Anterior cingulate cortex (tissue), 58 donors: Measurements from ENCODE around the gene DVL3.

Experiments
- DNase-seq, 58 donors: peaks; one replicate each; lab custom pipeline; 2025; lab: John Stamatoyannopoulos, UW

DVL3 gene

DNA sequence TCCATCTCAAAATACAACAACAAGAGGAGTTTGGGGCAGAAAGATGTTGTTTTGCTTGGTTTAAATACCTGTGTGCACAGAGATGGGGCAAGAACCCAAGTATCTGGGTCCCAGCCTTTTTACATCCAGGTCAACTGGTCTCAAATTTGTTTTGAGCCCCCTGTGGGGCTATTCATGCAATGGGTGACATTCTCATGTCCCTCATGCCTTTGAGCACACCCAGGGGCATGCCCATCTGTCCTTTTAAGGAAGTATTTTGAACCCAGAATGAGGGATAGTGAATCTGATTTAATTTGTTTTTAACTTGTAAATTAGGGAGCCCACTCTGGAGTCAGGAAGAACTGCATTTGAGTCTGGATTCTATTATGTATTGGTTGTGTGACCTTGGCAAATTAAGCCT, 45.6 kb downstream of the DVL3 start:
- no peak for DNase-seq

DNA sequence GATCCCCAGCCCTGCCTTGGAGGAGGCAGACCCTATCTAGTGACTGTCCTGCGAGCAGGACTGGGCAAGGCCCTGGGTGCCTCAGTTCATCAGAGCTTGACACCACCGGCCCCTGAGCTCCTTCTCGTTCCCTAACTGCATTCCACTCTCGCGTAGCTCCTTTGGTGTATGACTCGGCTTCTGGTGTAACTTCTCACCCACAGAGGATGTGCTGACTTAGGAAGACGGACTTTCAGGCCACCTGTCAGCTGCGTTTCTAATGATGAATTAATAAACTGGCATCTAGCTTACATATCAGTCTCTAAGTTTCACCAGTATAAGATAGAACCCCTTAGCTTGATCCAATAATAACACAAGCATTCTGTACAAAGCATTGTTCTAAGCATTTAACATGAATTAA, 48.3 kb downstream of the DVL3 start:
- no peak for DNase-seq

DNA sequence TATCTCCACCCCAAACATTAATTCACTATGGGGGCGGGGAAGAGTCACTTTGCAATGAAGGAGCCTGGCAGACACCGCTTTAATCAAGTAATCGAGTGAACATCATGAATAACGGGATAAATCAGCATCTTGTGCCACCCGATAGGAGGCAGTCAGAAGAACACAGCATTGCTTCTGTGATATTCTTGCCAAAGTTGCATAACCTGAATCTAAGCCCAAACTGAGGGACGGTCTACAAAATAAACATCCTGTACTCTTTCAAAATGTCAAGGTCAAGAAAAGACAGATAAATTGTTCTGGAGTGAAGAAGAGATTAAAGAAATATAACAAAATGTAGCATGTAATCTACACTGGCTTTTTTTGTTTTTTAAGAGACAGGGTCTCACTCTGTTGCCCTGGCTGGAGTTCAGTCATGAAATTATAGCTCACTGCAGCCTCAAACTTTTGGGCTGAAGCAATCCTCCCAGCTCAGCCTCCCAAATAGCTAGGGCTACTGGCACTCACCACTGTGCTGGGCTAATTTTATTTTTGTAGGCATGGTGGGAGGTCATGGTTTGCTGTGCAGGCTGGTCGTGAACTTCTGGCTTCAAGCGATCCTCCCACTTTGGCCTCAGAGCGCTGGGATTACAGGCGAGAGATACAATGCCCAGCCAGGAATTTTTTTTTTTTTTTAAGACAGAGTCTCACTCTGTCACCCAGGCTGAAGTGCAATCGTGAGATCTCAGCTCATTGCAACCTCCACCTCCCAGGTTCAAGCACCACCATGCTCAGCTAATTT, 54.2 kb downstream of the DVL3 start:
- no peak for DNase-seq

DNA sequence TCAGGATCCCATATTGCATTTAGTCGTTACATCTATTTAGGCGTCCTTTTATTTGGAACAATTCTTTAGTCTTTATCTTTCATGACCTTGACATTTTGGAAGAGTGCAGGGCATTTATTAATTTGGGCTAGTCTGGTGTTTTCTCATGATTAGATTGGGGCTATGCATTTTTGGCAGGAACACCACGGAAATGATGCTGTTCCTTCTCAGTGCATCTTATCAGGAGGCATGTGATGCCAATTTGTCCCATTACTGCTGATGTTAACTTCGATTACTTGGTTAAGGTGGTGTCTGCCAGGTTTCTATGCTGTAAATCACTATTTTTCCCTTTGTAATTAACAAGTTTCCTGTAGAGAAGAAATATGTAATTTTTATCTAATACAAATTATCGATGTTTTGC, 56.1 kb downstream of the DVL3 start:
- no peak for DNase-seq

DNA sequence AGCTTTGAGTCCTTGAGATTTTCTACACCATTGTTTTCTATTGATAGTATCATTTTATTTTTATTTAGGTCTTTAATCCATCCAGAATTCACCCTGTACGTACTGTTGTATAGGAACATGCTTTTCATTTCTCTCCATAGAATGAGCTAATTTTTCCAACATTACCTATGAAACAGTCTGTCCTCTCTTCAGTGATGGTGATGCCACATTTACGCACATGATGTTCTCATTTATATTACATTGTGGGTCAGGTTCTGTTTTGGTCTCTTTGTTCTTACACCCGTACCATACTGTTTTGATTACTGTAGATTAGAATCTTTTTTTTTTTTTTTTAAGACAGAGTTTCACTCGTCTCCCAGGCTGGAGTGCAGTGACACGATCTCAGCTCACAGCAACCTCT, 56.5 kb downstream of the DVL3 start:
- no peak for DNase-seq

DNA sequence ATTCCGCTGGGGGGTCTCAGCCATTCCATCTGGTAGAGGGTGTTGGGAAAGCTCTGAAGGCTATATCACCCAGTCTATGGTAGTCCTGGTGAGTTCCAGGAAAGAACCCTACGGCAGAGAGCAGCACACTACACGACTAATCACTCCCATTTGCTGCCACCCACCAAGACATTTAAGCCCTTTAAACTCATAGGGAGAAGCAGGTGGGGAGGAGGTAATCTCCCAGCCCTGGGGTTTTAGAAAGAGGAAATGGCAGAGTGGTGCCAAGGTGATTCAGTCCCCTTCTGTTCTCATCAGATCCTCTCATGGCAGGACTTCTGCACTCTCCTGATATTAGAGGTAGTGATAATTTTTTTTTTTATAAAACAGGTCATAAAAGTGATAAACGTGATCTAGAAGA, 63.6 kb downstream of the DVL3 start:
- DNase-seq = no peak

DNA sequence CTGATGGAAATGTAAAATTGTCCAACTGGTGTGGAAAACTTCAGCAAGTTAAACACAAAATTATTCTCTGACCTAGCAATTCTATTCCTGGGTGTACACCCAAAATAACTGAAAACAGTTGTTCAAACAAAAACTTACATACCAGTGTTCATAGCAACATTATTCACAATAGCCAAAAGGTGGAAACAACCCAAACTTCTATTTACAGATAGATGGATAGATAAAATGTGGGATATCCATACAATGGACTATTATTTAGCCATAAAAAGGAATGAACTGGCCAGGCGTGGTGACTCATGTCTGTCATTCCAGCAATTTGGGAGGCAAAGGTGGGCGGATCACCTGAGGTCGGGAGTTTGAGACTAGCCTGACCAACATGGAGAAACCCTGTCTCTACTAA, 67.3 kb downstream of the DVL3 start:
- no peak for DNase-seq
